ENCODE results near the gene ZSCAN31. TPM values are rescaled to one million over a fixed set of nuclear protein-coding genes. Genes with fewer than 3 reads are reported as not detected.

ZSCAN31 gene
- total RNA-seq, 2 donors from 2014 or later = 4.2 to 15.4 TPM

- Histone ChIP-seq H3K36me3 (peaks cover 4% of the 10 kb centered on the region), H3K9me3 (no peaks in the 10 kb centered on the region), H3K4me3 (no peak overlapping the region), H3K4me1 (ENCODE audit: control insufficient read depth in 1 of 2, low read depth in 2 of 2) (peaks cover 4 to 10% of the 10 kb centered on the region in 2 donors), H3K27ac (no peak overlapping the region), H3K27me3 (replicated peaks; ENCODE audit: insufficient read depth) (no peaks in the 10 kb centered on the region)
- ATAC-seq (ENCODE audit: insufficient number of reproducible peaks, low FRiP score, low read depth) (no peak), DNase-seq (ENCODE audit: low spot score) (no peak)
- no peak for TF ChIP-seq CTCF (IDR thresholded peaks at IDR 0.05)
These were observed 41.9 kb upstream of the ZSCAN31 start for GRCh38 chr6:28377879-28378278.

- H3K27ac ChIP-seq = no peak overlapping the region
- DNase-seq (ENCODE audit: low spot score) = no peak
- H3K4me1 ChIP-seq (ENCODE audit: control insufficient read depth in 1 of 2, low read depth in 2 of 2) = no peaks in the 10 kb centered on the region
- ATAC-seq (ENCODE audit: insufficient number of reproducible peaks, low FRiP score, low read depth) = no peak
- H3K9me3 ChIP-seq = no peaks in the 10 kb centered on the region
- H3K4me3 ChIP-seq = no peak overlapping the region
- H3K27me3 ChIP-seq (replicated peaks; ENCODE audit: insufficient read depth) = no peaks in the 10 kb centered on the region
- H3K36me3 ChIP-seq = no peaks in the 10 kb centered on the region
- no peak for TF ChIP-seq CTCF (IDR thresholded peaks at IDR 0.05)
These were observed 38.0 kb upstream of the ZSCAN31 start for GRCh38 chr6:28373925-28374324.

- ATAC-seq (ENCODE audit: insufficient number of reproducible peaks, low FRiP score, low read depth) (no peak), DNase-seq (ENCODE audit: low spot score) (no peak)
- Histone ChIP-seq H3K9me3 (no peaks in the 10 kb centered on the region), H3K36me3 (peaks cover 4% of the 10 kb centered on the region), H3K4me3 (no peak overlapping the region), H3K27me3 (replicated peaks; ENCODE audit: insufficient read depth) (no peaks in the 10 kb centered on the region), H3K27ac (no peak overlapping the region), H3K4me1 (ENCODE audit: control insufficient read depth in 1 of 2, low read depth in 2 of 2) (no peaks in the 10 kb centered on the region)
- no peak for TF ChIP-seq CTCF (IDR thresholded peaks at IDR 0.05)
These were observed 35.9 kb upstream of the ZSCAN31 start for GRCh38 chr6:28371706-28372451.

GRCh38 chr6:28371280-28371679 is 35.3 kb upstream of the ZSCAN31 start:
- no peaks in the 10 kb centered on the region for H3K9me3 ChIP-seq
- H3K4me3 ChIP-seq = no peak overlapping the region
- TF ChIP-seq CTCF (IDR thresholded peaks at IDR 0.05) = no peak
- no peaks in the 10 kb centered on the region for H3K4me1 ChIP-seq (ENCODE audit: control insufficient read depth in 1 of 2, low read depth in 2 of 2)
- ATAC-seq (ENCODE audit: insufficient number of reproducible peaks, low FRiP score, low read depth) = no peak
- H3K27ac ChIP-seq = no peak overlapping the region
- peaks cover 6% of the 10 kb centered on the region for H3K36me3 ChIP-seq
- no peaks in the 10 kb centered on the region for H3K27me3 ChIP-seq (replicated peaks; ENCODE audit: insufficient read depth)
- DNase-seq (ENCODE audit: low spot score) = no peak

- Histone ChIP-seq H3K4me1 (ENCODE audit: control insufficient read depth in 1 of 2, low read depth in 2 of 2) (no peaks in the 10 kb centered on the region), H3K36me3 (peaks cover 15% of the 10 kb centered on the region), H3K27me3 (replicated peaks; ENCODE audit: insufficient read depth) (no peaks in the 10 kb centered on the region), H3K27ac (no peak overlapping the region), H3K4me3 (no peak overlapping the region), H3K9me3 (no peaks in the 10 kb centered on the region)
- ATAC-seq (ENCODE audit: insufficient number of reproducible peaks, low FRiP score, low read depth) (no peak), DNase-seq (ENCODE audit: low spot score) (no peak)
- no peak for TF ChIP-seq CTCF (IDR thresholded peaks at IDR 0.05)
These were observed 34.5 kb upstream of the ZSCAN31 start for GRCh38 chr6:28370440-28370839.

All from thoracic aorta (tissue), 2 donors.